CD4-positive, alpha-beta T cell (primary cell): ENCODE results near the gene RSPH10B2. TPM values are rescaled to one million over a fixed set of nuclear protein-coding genes. Genes with fewer than 3 reads are reported as not detected.
"Not testable (repeated sequence)": the region's sequence is repeated elsewhere in the genome, so short reads cannot be mapped to it uniquely, and the experiment has no call there.

Experiments
- ATAC-seq: fragments of 200-7000 bp; cut with Tn5 transposase; one replicate; pipeline ENCODE4 v1.10.0; 2022; ENCODE audit warnings: mild to moderate bottlenecking; ENCODE audit not compliant: poor library complexity
- CTCF ChIA-PET: fragments of 350-600 bp; sonication (Branson Sonifier 250); formaldehyde crosslinking; loops from one replicate; lab custom pipeline; 2021; ENCODE audit warnings: antibody characterized with exemption, inconsistent platforms; lab: Charles Lee
- POLR2A ChIA-PET: fragments of 350-600 bp; sonication (Branson Sonifier 250); formaldehyde crosslinking; loops from one replicate; lab custom pipeline; 2021; ENCODE audit warnings: antibody characterized with exemption, inconsistent platforms; lab: Charles Lee
- DNase-seq, 14 experiments: peaks; one replicate each; pipeline ENCODE4 v3.0.0-alpha.2; 2013 to 2020; ENCODE audit warnings: mixed read lengths in 2 of 14
- H3K27ac ChIP-seq, 2 donors: one replicate each; pipeline versions ENCODE4 v1.5.1 to v1.7.0; 2013; ENCODE audit warnings: low read length in 2 of 2, low read depth in 1 of 2, mild to moderate bottlenecking in 1 of 2
- H3K27me3 ChIP-seq, 2 experiments: 1 replicate in 1 of 2; 2 replicates in 1 of 2; pipeline versions ENCODE4 v1.6.1 to v1.7.0; 2013; ENCODE audit warnings: low read length in 2 of 2, control low read depth in 1 of 2, mild to moderate bottlenecking in 1 of 2, moderate library complexity in 1 of 2; ENCODE audit not compliant: insufficient read depth in 2 of 2, control insufficient read depth in 1 of 2
- H3K36me3 ChIP-seq: one replicate; pipeline ENCODE4 v1.6.1; 2013; ENCODE audit warnings: low read length, control low read depth; ENCODE audit not compliant: insufficient read depth
- H3K4me1 ChIP-seq: one replicate; pipeline ENCODE4 v1.6.1; 2013; ENCODE audit warnings: low read length, control low read depth; ENCODE audit not compliant: insufficient read depth
- H3K4me3 ChIP-seq: one replicate; pipeline ENCODE4 v1.5.1; 2013; ENCODE audit warnings: mild to moderate bottlenecking, low read length, moderate library complexity
- H3K9me3 ChIP-seq, 2 experiments: 1 replicate in 1 of 2; 2 replicates in 1 of 2; pipeline versions ENCODE4 v1.6.1 to v1.7.0; 2013; ENCODE audit warnings: low read length in 2 of 2, mild to moderate bottlenecking in 2 of 2, control low read depth in 1 of 2, moderate library complexity in 1 of 2; ENCODE audit not compliant: control insufficient read depth in 1 of 2, insufficient read depth in 1 of 2
- H3K27ac Mint-ChIP-seq: one replicate; pipeline ENCODE4 v1.8.0; 2020; ENCODE audit warnings: mixed read lengths
- H3K27me3 Mint-ChIP-seq: one replicate; pipeline ENCODE4 v1.8.0; 2021; ENCODE audit warnings: mixed read lengths
- H3K36me3 Mint-ChIP-seq: one replicate; pipeline ENCODE4 v1.8.0; 2021; ENCODE audit warnings: low read depth, mixed read lengths
- H3K4me1 Mint-ChIP-seq: one replicate; pipeline ENCODE4 v1.8.0; 2021; ENCODE audit warnings: low read depth, mixed read lengths
- H3K4me3 Mint-ChIP-seq: one replicate; pipeline ENCODE4 v1.8.0; 2020; ENCODE audit warnings: mild to moderate bottlenecking, mixed read lengths
- H3K9me3 Mint-ChIP-seq: one replicate; pipeline ENCODE4 v1.8.0; 2020; ENCODE audit warnings: mixed read lengths
- intact Hi-C, 2 experiments: fragments of 100-400 bp; cut with DNase I in 1 of 2; cut with micrococcal nuclease in 1 of 2; formaldehyde crosslinking; loops; one replicate each; pipeline versions ENCODE4 v1.15.1 to v1.9.0; 2023 to 2025; cut with DNase I, micrococcal nuclease
- total RNA-seq, 174 experiments: library from RNA in 2 of 174; stranded (reverse) in 2 of 174; gene quantifications; one replicate each; pipeline ENCODE4 v1.2.3 and lab custom pipeline; 2021 to 2026
- TF ChIP-seq, protein P1 (sequence below): fragments of 200-600 bp; IDR thresholded peaks from one replicate; pipeline ENCODE4 v1.8.0; 2022; ENCODE audit warnings: antibody characterized with exemption, mild to moderate bottlenecking

The RSPH10B2 gene
- total RNA-seq, 2 experiments from 2014 or later = not detected

- CTCF ChIA-PET = no interaction called here
- intact Hi-C loops = loop anchor here in 1 of 2 experiments (5.0 kb wide), 1 partner anchor 104 kb away; no protein-coding TSS in a partner anchor
Observed at GRCh38 chr7:6831018-6831725, 77.3 kb downstream of the RSPH10B2 start.

DNA sequence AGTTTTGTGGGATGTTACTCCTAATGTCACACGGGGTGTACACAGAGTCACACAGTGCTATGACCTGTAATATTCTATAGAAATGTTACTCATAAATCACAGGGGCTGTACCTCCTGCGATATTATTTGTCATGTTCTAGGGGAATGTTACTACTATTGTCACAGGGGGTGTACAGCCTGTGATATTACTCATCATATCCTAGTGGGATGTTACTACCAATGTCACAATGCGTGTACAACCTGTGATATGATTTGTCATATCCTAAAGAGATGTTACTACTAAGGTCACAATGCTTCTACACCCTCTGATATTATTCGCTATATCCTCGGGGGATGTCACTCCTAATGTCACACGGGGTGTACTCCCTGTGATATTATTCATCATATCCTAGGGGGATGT is 79.7 kb downstream of the RSPH10B2 start:
- no peak for ATAC-seq
- ChIA-PET POLR2A (no interaction called here), CTCF (no interaction called here)
- Mint-ChIP-seq H3K27me3 (peaks cover 37% of the 10 kb centered on the region), H3K27ac (no peak overlapping the region), H3K4me3 (no peak overlapping the region), H3K4me1 (no peaks in the 10 kb centered on the region), H3K36me3 (no peaks in the 10 kb centered on the region), H3K9me3 (no peaks in the 10 kb centered on the region)
- Histone ChIP-seq H3K27me3 (no peaks in the 10 kb centered on the region), H3K36me3 (no peaks in the 10 kb centered on the region), H3K9me3 (no peaks in the 10 kb centered on the region), H3K27ac (no peak overlapping the region), H3K4me1 (no peaks in the 10 kb centered on the region), H3K4me3 (no peak overlapping the region)
- intact Hi-C loops = loop anchor here in 1 of 2 experiments (5.0 kb wide), 1 partner anchor 106 kb away; no protein-coding TSS in a partner anchor
- TF ChIP-seq, protein P1, sequence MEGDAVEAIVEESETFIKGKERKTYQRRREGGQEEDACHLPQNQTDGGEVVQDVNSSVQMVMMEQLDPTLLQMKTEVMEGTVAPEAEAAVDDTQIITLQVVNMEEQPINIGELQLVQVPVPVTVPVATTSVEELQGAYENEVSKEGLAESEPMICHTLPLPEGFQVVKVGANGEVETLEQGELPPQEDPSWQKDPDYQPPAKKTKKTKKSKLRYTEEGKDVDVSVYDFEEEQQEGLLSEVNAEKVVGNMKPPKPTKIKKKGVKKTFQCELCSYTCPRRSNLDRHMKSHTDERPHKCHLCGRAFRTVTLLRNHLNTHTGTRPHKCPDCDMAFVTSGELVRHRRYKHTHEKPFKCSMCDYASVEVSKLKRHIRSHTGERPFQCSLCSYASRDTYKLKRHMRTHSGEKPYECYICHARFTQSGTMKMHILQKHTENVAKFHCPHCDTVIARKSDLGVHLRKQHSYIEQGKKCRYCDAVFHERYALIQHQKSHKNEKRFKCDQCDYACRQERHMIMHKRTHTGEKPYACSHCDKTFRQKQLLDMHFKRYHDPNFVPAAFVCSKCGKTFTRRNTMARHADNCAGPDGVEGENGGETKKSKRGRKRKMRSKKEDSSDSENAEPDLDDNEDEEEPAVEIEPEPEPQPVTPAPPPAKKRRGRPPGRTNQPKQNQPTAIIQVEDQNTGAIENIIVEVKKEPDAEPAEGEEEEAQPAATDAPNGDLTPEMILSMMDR = no peak
- no peak for DNase-seq

More at GRCh38 chr7:6831018-6831725, 77.3 kb downstream of the RSPH10B2 start:
- no peak for ATAC-seq
- no peaks in the 10 kb centered on the region for H3K4me1 Mint-ChIP-seq
- H3K27ac ChIP-seq = no peak overlapping the region
- DNase-seq = no peak
- POLR2A ChIA-PET = interaction anchor here (0.6 kb wide), 1 partner anchor 729 kb away, joined by 3 read pairs; no protein-coding TSS in a partner anchor
- H3K27me3 Mint-ChIP-seq = peaks cover 29% of the 10 kb centered on the region
- TF ChIP-seq, protein P1 = no peak
- H3K4me3 Mint-ChIP-seq = no peak overlapping the region
- H3K9me3 Mint-ChIP-seq = no peaks in the 10 kb centered on the region
- H3K27me3 ChIP-seq = no peaks in the 10 kb centered on the region
- no peak overlapping the region for H3K4me3 ChIP-seq
- H3K36me3 ChIP-seq = no peaks in the 10 kb centered on the region
- no peaks in the 10 kb centered on the region for H3K9me3 ChIP-seq
- peaks cover 4% of the 10 kb centered on the region for H3K4me1 ChIP-seq
- H3K36me3 Mint-ChIP-seq = no peaks in the 10 kb centered on the region
- H3K27ac Mint-ChIP-seq = no peak overlapping the region

DNA sequence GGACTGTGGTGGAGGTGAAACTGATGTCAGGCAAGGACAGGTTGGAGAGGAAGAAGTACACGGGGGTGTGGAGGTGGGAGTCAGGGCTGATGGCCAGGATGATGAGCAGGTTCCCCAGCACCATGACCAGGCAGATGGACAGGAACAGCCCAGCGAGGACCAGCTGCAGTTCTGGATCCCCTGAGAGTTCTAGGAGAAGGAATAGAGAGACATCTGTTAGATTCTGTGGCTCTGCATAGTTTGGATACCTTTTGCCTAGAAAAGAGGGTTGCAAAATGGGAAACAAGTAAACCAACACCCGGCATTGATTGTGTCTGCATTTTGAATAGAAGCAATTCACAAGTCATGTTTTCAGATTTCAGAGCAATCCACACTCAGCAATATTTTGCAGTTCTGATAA is 81.6 kb downstream of the RSPH10B2 start:
- H3K36me3 ChIP-seq, H3K4me1 Mint-ChIP-seq, ATAC-seq, H3K4me1 ChIP-seq, H3K9me3 Mint-ChIP-seq, H3K4me3 Mint-ChIP-seq, H3K4me3 ChIP-seq, H3K27me3 ChIP-seq, CTCF ChIA-PET, H3K9me3 ChIP-seq, H3K27ac ChIP-seq, H3K27ac Mint-ChIP-seq, DNase-seq, POLR2A ChIA-PET, intact Hi-C loops, H3K36me3 Mint-ChIP-seq: not testable (repeated sequence)
- peaks cover 47% of the 10 kb centered on the region for H3K27me3 Mint-ChIP-seq

GRCh38 chr7:6837081-6837480 is 83.2 kb downstream of the RSPH10B2 start:
- intact Hi-C loops, H3K36me3 ChIP-seq, H3K9me3 Mint-ChIP-seq, DNase-seq, H3K36me3 Mint-ChIP-seq, H3K4me3 Mint-ChIP-seq, H3K9me3 ChIP-seq, H3K4me1 ChIP-seq, ATAC-seq, H3K4me3 ChIP-seq, H3K27ac ChIP-seq, CTCF ChIA-PET, POLR2A ChIA-PET, H3K4me1 Mint-ChIP-seq, H3K27ac Mint-ChIP-seq, H3K27me3 ChIP-seq: not testable (repeated sequence)
- H3K27me3 Mint-ChIP-seq = peaks cover 47% of the 10 kb centered on the region

GRCh38 chr7:6842278-6842921 is 88.5 kb downstream of the RSPH10B2 start:
- CTCF ChIA-PET, H3K4me3 Mint-ChIP-seq, H3K27ac Mint-ChIP-seq, H3K36me3 ChIP-seq, H3K4me3 ChIP-seq, ATAC-seq, H3K4me1 ChIP-seq, H3K36me3 Mint-ChIP-seq, H3K4me1 Mint-ChIP-seq, intact Hi-C loops, DNase-seq, H3K9me3 ChIP-seq, H3K27ac ChIP-seq, H3K27me3 ChIP-seq, POLR2A ChIA-PET, H3K9me3 Mint-ChIP-seq: not testable (repeated sequence)
- H3K27me3 Mint-ChIP-seq = peaks cover 41% of the 10 kb centered on the region
